HepG2 (cell line): ENCODE data around the gene MGAT4C. TPM values are rescaled to one million over a fixed set of nuclear protein-coding genes. Genes with fewer than 3 reads are reported as not detected.

ENCODE experiments used
- ATAC-seq: fragments of 200-7000 bp; cut with Tn5 transposase; 3 replicates; pipeline ENCODE4 v1.9.1; 2020; ENCODE audit warnings: mild to moderate bottlenecking, moderate library complexity
- BruUV-seq: library from RNA; stranded (reverse); fragments of 400-500 nt; replicated peaks from 2 replicates; lab custom pipeline; 2021; lab: Mats Ljungman, UMichigan
- CTCF ChIA-PET: fragments of 300-600 bp; formaldehyde crosslinking; extraction: SDS; loops from one replicate; lab custom pipeline; 2021; ENCODE audit warnings: low total read pairs, inconsistent platforms, low intra/inter-chr PET ratio; lab: Yijun Ruan, JAX
- POLR2A ChIA-PET: fragments of 350-600 bp; sonication (Branson Sonifier 250); formaldehyde crosslinking; loops from one replicate; lab custom pipeline; 2020; ENCODE audit warnings: antibody characterized with exemption, inconsistent platforms; lab: Yijun Ruan, JAX
- DNase-seq: peaks from one replicate; pipeline ENCODE4 v3.0.0-alpha.2; 2015; ENCODE audit warnings: low spot score
- FAIRE-seq: peaks from 3 replicates; lab custom pipeline; 2011; peaks lifted over from hg19 to GRCh38; lab: Jason Lieb, UNC
- H2AFZ ChIP-seq: one replicate; pipeline ENCODE4 v1.6.1; 2011; ENCODE audit warnings: low read length, inconsistent platforms
- H3K27ac ChIP-seq: fragments of 300-600 bp; 3 replicates; pipeline ENCODE4 v1.8.0; 2011; ENCODE audit warnings: mixed run types, mild to moderate bottlenecking, mixed read lengths, low read length, inconsistent platforms; ENCODE audit not compliant: insufficient read depth; ENCODE audit errors: extremely low read length
- H3K27me3 ChIP-seq, 2 experiments: fragments of 200-600 bp in 1 of 2; 2 replicates in 1 of 2; 3 replicates in 1 of 2; pipeline versions ENCODE4 v1.6.0 to v1.8.0; 2011; ENCODE audit warnings: low read length in 2 of 2, mild to moderate bottlenecking in 2 of 2, moderate library complexity in 2 of 2, inconsistent platforms in 1 of 2; ENCODE audit not compliant: insufficient read depth in 2 of 2, control insufficient read depth in 1 of 2
- H3K36me3 ChIP-seq, 2 experiments: fragments of 200-600 bp in 1 of 2; replicated peaks in 1 of 2; 2 replicates in 1 of 2; 3 replicates in 1 of 2; pipeline versions ENCODE4 v1.5.1 to v1.8.0; 2011; ENCODE audit warnings: low read length in 2 of 2, inconsistent platforms in 1 of 2; ENCODE audit not compliant: insufficient read depth in 2 of 2, control insufficient read depth in 1 of 2
- H3K4me1 ChIP-seq: 2 replicates; pipeline ENCODE4 v1.5.1; 2012; ENCODE audit warnings: low read length, inconsistent platforms; ENCODE audit not compliant: insufficient read depth
- H3K4me2 ChIP-seq: 2 replicates; pipeline ENCODE4 v1.6.0; 2011; ENCODE audit warnings: low read depth, low read length, inconsistent platforms
- H3K4me3 ChIP-seq, 3 experiments: fragments of 200-600 bp in 1 of 3; sonication (generic), shearing (Covaris generic) in 1 of 3; replicated peaks in 1 of 3; 2 replicates each; pipeline ENCODE4 v1.5.1; 2011 to 2016; ENCODE audit warnings: low read length in 3 of 3, inconsistent platforms in 2 of 3, low read depth in 2 of 3, mild to moderate bottlenecking in 2 of 3, control low read depth in 1 of 3, mixed read lengths in 1 of 3; ENCODE audit not compliant: insufficient read depth in 1 of 3
- H3K79me2 ChIP-seq: one replicate; pipeline ENCODE4 v1.6.1; 2011; ENCODE audit warnings: low read length, inconsistent platforms; ENCODE audit not compliant: insufficient read depth
- H3K9ac ChIP-seq: 2 replicates; pipeline ENCODE4 v1.6.0; 2011; ENCODE audit warnings: mild to moderate bottlenecking, low read depth, low read length, inconsistent platforms; ENCODE audit not compliant: insufficient read depth
- H3K9me3 ChIP-seq: 2 replicates; pipeline ENCODE4 v1.5.1; 2012; ENCODE audit warnings: mild to moderate bottlenecking, low read length
- H4K20me1 ChIP-seq: 2 replicates; pipeline ENCODE4 v1.6.0; 2011; ENCODE audit warnings: inconsistent platforms, mild to moderate bottlenecking, low read length, moderate library complexity; ENCODE audit not compliant: insufficient read depth
- GABPA ChIP-seq, 2 experiments: IDR thresholded peaks; 2 replicates each; pipeline ENCODE4 v1.6.1; 2011 to 2016; ENCODE audit warnings: low read depth in 2 of 2, low read length in 1 of 2, missing biosample characterization in 1 of 2, missing genetic modification characterization in 1 of 2
- GZF1 ChIP-seq: sonication (generic); formaldehyde crosslinking; IDR thresholded peaks from 2 replicates; pipeline ENCODE4 v1.5.1; 2020; ENCODE audit warnings: mild to moderate bottlenecking, missing genetic modification reagents
- HDAC1 ChIP-seq: sonication (generic); formaldehyde crosslinking; IDR thresholded peaks from 2 replicates; pipeline ENCODE4 v1.5.1; 2020; ENCODE audit warnings: mild to moderate bottlenecking, missing genetic modification reagents
- LRRFIP1 ChIP-seq: sonication (generic); formaldehyde crosslinking; conservative IDR thresholded peaks from 2 replicates; pipeline ENCODE4 v1.4.0; 2020; ENCODE audit warnings: missing genetic modification reagents
- NR2C2 ChIP-seq: sonication (generic); formaldehyde crosslinking; IDR thresholded peaks from 2 replicates; pipeline ENCODE4 v1.4.0; 2020; ENCODE audit warnings: missing genetic modification reagents, mild to moderate bottlenecking, moderate library complexity, borderline replicate concordance
- PREB ChIP-seq: sonication (generic); formaldehyde crosslinking; IDR thresholded peaks from 2 replicates; pipeline ENCODE4 v1.4.0; 2020; ENCODE audit warnings: missing genetic modification reagents
- RCOR2 ChIP-seq: IDR thresholded peaks from 2 replicates; pipeline ENCODE4 v1.6.1; 2016; ENCODE audit warnings: missing biosample characterization, missing genetic modification reagents
- SP4 ChIP-seq: sonication (generic); formaldehyde crosslinking; IDR thresholded peaks from 2 replicates; pipeline ENCODE4 v1.8.1; 2023; ENCODE audit warnings: mild to moderate bottlenecking, missing genetic modification reagents
- SRSF9 ChIP-seq: fragments of 200-400 bp; formaldehyde crosslinking; IDR thresholded peaks from 2 replicates; pipeline ENCODE4 v1.6.1; 2018; ENCODE audit warnings: borderline replicate concordance, mild to moderate bottlenecking, low read depth, low read length; ENCODE audit not compliant: insufficient read depth, poor library complexity, severe bottlenecking
- UBTF ChIP-seq: sonication (generic); formaldehyde crosslinking; IDR thresholded peaks from 2 replicates; pipeline ENCODE4 v1.4.0; 2020; ENCODE audit warnings: mild to moderate bottlenecking, missing genetic modification reagents
- ZMYM4 ChIP-seq: sonication (generic); formaldehyde crosslinking; IDR thresholded peaks from 2 replicates; pipeline ENCODE4 v1.8.1; 2023; ENCODE audit warnings: mild to moderate bottlenecking, missing genetic modification reagents
- ZNF432 ChIP-seq: sonication (generic); formaldehyde crosslinking; IDR thresholded peaks from 2 replicates; pipeline ENCODE4 v1.5.0; 2020; ENCODE audit warnings: missing genetic modification reagents, mild to moderate bottlenecking, borderline replicate concordance
- ZNF639 ChIP-seq: conservative IDR thresholded peaks from 2 replicates; pipeline ENCODE4 v1.6.1; 2018; ENCODE audit warnings: missing genetic modification reagents
- ZNF674 ChIP-seq: sonication (generic); formaldehyde crosslinking; IDR thresholded peaks from 2 replicates; pipeline ENCODE4 v1.5.0; 2020; ENCODE audit warnings: low read depth, mild to moderate bottlenecking, missing genetic modification reagents
- ZSCAN30 ChIP-seq: sonication (generic); formaldehyde crosslinking; IDR thresholded peaks from 2 replicates; pipeline ENCODE4 v1.5.0; 2020; ENCODE audit warnings: mild to moderate bottlenecking, missing genetic modification reagents
- in situ Hi-C: cut with HindIII; loops from 2 replicates; pipeline ENCODE4 v1.10.0; 2017; ENCODE audit warnings: low pct_unique_long_range_greater_than_20kb; ENCODE audit not compliant: extremely low pct_ligation_motif_present
- intact Hi-C: fragments of 100-400 bp; cut with micrococcal nuclease; formaldehyde crosslinking; loops from one replicate; pipeline ENCODE4 v1.10.0; 2022; ENCODE audit not compliant: unreplicated experiment
- polyA plus RNA-seq, 8 experiments: library from polyadenylated mRNA; depleted of rRNA in 3 of 8; stranded (reverse) in 7 of 8; unstranded in 1 of 8; fragments of >200 nt; fragmentation: Illumina TruSeq in 4 of 8; extraction: Trizol in 4 of 8; gene quantifications; 2 replicates each; pipeline versions ENCODE4 v1.2.1 to v1.2.3, GENCODE V29; 2011 to 2016; ENCODE audit warnings: low read depth in 4 of 8, missing spikeins in 1 of 8, mixed read lengths in 1 of 8; ENCODE audit not compliant: insufficient read depth in 1 of 8
- total RNA-seq, 5 experiments: library from RNA; depleted of rRNA; stranded (reverse); fragments of >200 nt; fragmentation: Illumina TruSeq; extraction: Trizol; gene quantifications; 2 replicates each; pipeline ENCODE4 v1.2.3, GENCODE V29; 2016; ENCODE audit warnings: low read depth in 1 of 5

Gene MGAT4C
- total and polyA plus RNA-seq, 2 of the 13 experiments (the other 11 are each of a cell fraction or from before 2014, with no cell fraction given) = not detected

DNA sequence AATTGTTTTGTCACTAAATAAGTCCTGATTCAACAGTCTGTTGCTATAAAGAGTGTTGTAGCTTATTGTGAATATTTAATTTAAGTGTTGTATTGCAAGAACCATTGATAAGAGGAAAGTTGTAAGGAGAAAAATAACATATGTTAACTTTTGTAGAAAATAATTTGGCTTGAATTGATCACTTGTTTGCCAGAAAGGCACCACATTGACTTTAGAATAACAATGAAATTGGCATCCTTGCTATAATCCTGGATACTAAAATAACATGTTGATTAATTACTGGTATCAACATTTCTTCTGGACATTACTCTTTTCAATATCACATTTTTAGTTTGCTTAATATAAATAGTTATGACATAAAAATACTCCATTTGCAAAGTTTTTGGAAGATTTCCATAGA, 159.0 kb downstream of the MGAT4C start:
- intact Hi-C loops (no loop called here), in situ Hi-C loops (no loop called here)
- no peak overlapping the region for H3K27ac ChIP-seq
- CTCF ChIA-PET = no interaction called here
- BruUV-seq = no TSS peak
- no peaks in the 10 kb centered on the region for H3K36me3 ChIP-seq
- no peak for TF ChIP-seq ZNF639 (CRISPR knock-in tag)
- TF ChIP-seq ZSCAN30 (CRISPR knock-in tag) = no peak
- TF ChIP-seq RCOR2 (CRISPR knock-in tag) = no peak
- no peak for TF ChIP-seq ZNF432 (CRISPR knock-in tag)
- no peak for TF ChIP-seq SRSF9
- TF ChIP-seq GABPA (IDR thresholded peaks at IDR 0.05; ENCODE audit: low read depth, low read length) = no peak
- TF ChIP-seq GABPA (CRISPR knock-in tag; IDR thresholded peaks at IDR 0.05; ENCODE audit: low read depth) = no peak
- no peak for TF ChIP-seq UBTF (CRISPR knock-in tag)
- TF ChIP-seq PREB (CRISPR knock-in tag) = no peak
- TF ChIP-seq SP4 (CRISPR knock-in tag) = no peak
- TF ChIP-seq NR2C2 = no peak
- TF ChIP-seq ZNF674 (CRISPR knock-in tag) = no peak
- TF ChIP-seq HDAC1 (CRISPR knock-in tag) = no peak
- TF ChIP-seq LRRFIP1 (CRISPR knock-in tag) = no peak
- TF ChIP-seq ZMYM4 (CRISPR knock-in tag) = no peak
- TF ChIP-seq GZF1 (CRISPR knock-in tag) = no peak
- H2AFZ ChIP-seq = no peak overlapping the region
- H3K4me2 ChIP-seq = no peak overlapping the region
- H3K9ac ChIP-seq = no peak overlapping the region
- no peak for ATAC-seq
- POLR2A ChIA-PET = no interaction called here
- H4K20me1 ChIP-seq = no peaks in the 10 kb centered on the region
- no peaks in the 10 kb centered on the region for H3K27me3 ChIP-seq
- FAIRE-seq = no peak
- no peaks in the 10 kb centered on the region for H3K9me3 ChIP-seq
- H3K4me3 ChIP-seq = no peak overlapping the region
- no peak for DNase-seq
- H3K4me1 ChIP-seq = no peaks in the 10 kb centered on the region
- H3K79me2 ChIP-seq = no peaks in the 10 kb centered on the region
